Naive thymus-derived CD4-positive, alpha-beta T cell (primary cell): Measurements from ENCODE around the gene KCNC2. TPM values are rescaled to one million over a fixed set of nuclear protein-coding genes. Genes with fewer than 3 reads are reported as not detected.

Source experiments
- ATAC-seq: fragments of 150-1000 bp; cut with Tn5 transposase; 2 replicates; pipeline ENCODE4 v1.10.0; 2021; ENCODE audit warnings: mild to moderate bottlenecking, moderate library complexity
- CTCF ChIA-PET: fragments of 350-600 bp; sonication (Branson Sonifier 250); formaldehyde crosslinking; loops from one replicate; lab custom pipeline; 2021; ENCODE audit warnings: antibody characterized with exemption; lab: Charles Lee
- POLR2A ChIA-PET: fragments of 350-600 bp; sonication (Branson Sonifier 250); formaldehyde crosslinking; loops from one replicate; lab custom pipeline; 2021; ENCODE audit warnings: antibody characterized with exemption, inconsistent platforms; lab: Charles Lee
- DNase-seq, 9 donors: peaks; one replicate each; pipeline versions ENCODE4 v3.0.0 to v3.0.0-alpha.2; 2020 to 2022; ENCODE audit warnings: mixed read lengths in 1 of 9
- H3K27ac ChIP-seq: one replicate; pipeline ENCODE4 v1.7.0; 2013; ENCODE audit warnings: mild to moderate bottlenecking, low read depth, low read length, moderate library complexity
- H3K27me3 ChIP-seq, 2 donors: one replicate each; pipeline ENCODE4 v1.7.0; 2013; ENCODE audit warnings: low read length in 2 of 2, mild to moderate bottlenecking in 2 of 2, moderate library complexity in 2 of 2; ENCODE audit not compliant: control insufficient read depth in 2 of 2, insufficient read depth in 2 of 2
- H3K36me3 ChIP-seq, 3 experiments: 1 replicate in 2 of 3; 2 replicates in 1 of 3; pipeline ENCODE4 v1.7.0; 2013; ENCODE audit warnings: low read length in 3 of 3, mild to moderate bottlenecking in 3 of 3, moderate library complexity in 1 of 3; ENCODE audit not compliant: insufficient read depth in 3 of 3, control insufficient read depth in 2 of 3
- H3K4me1 ChIP-seq, 2 donors: one replicate each; pipeline ENCODE4 v1.7.0; 2013; ENCODE audit warnings: low read length in 2 of 2, mild to moderate bottlenecking in 2 of 2, moderate library complexity in 1 of 2; ENCODE audit not compliant: control insufficient read depth in 2 of 2, insufficient read depth in 2 of 2
- H3K4me3 ChIP-seq: 2 replicates; pipeline ENCODE4 v1.7.0; 2013; ENCODE audit warnings: mild to moderate bottlenecking, low read length
- H3K9me3 ChIP-seq, 3 experiments: 1 replicate in 2 of 3; 2 replicates in 1 of 3; pipeline ENCODE4 v1.7.0; 2013; ENCODE audit warnings: low read length in 3 of 3; ENCODE audit not compliant: control insufficient read depth in 2 of 3
- H3K27ac Mint-ChIP-seq, 9 donors: one replicate each; pipeline ENCODE4 v1.8.0; 2020 to 2022; ENCODE audit warnings: mixed read lengths in 9 of 9, mild to moderate bottlenecking in 8 of 9, moderate library complexity in 5 of 9, inconsistent platforms in 2 of 9
- H3K27me3 Mint-ChIP-seq, 5 donors: one replicate each; pipeline ENCODE4 v1.8.0; 2021 to 2022; ENCODE audit warnings: mixed read lengths in 5 of 5, mild to moderate bottlenecking in 1 of 5
- H3K36me3 Mint-ChIP-seq, 5 donors: one replicate each; pipeline ENCODE4 v1.8.0; 2020 to 2022; ENCODE audit warnings: mixed read lengths in 5 of 5, mild to moderate bottlenecking in 3 of 5, inconsistent platforms in 1 of 5
- H3K4me1 Mint-ChIP-seq, 7 donors: one replicate each; pipeline ENCODE4 v1.8.0; 2020 to 2022; ENCODE audit warnings: mixed read lengths in 7 of 7, mild to moderate bottlenecking in 3 of 7, inconsistent platforms in 1 of 7
- H3K4me3 Mint-ChIP-seq, 10 donors: one replicate each; pipeline ENCODE4 v1.8.0; 2020 to 2022; ENCODE audit warnings: mild to moderate bottlenecking in 10 of 10, mixed read lengths in 10 of 10, moderate library complexity in 6 of 10, inconsistent platforms in 2 of 10
- H3K9me3 Mint-ChIP-seq, 11 donors: one replicate each; pipeline ENCODE4 v1.8.0; 2020 to 2022; ENCODE audit warnings: mixed read lengths in 11 of 11, mild to moderate bottlenecking in 4 of 11, inconsistent platforms in 1 of 11, moderate library complexity in 1 of 11
- intact Hi-C, 2 donors: fragments of 100-400 bp; cut with micrococcal nuclease; formaldehyde crosslinking; loops; one replicate each; pipeline ENCODE4 v1.15.1; 2023
- polyA plus RNA-seq, 2 donors: library from polyadenylated mRNA; unstranded; fragments of 300-500 nt; fragmentation: Illumina TruSeq; gene quantifications; one replicate each; pipeline ENCODE4 v1.2.3, GENCODE V29; 2021
- total RNA-seq, 6 experiments: library from RNA in 5 of 6; stranded (reverse) in 5 of 6; gene quantifications; 1 replicate in 5 of 6; 2 replicates in 1 of 6; pipeline ENCODE4 v1.2.3 and lab custom pipeline; 2021 to 2026

The KCNC2 gene
- total and polyA plus RNA-seq, 7 experiments from 2014 or later = not detected

DNA sequence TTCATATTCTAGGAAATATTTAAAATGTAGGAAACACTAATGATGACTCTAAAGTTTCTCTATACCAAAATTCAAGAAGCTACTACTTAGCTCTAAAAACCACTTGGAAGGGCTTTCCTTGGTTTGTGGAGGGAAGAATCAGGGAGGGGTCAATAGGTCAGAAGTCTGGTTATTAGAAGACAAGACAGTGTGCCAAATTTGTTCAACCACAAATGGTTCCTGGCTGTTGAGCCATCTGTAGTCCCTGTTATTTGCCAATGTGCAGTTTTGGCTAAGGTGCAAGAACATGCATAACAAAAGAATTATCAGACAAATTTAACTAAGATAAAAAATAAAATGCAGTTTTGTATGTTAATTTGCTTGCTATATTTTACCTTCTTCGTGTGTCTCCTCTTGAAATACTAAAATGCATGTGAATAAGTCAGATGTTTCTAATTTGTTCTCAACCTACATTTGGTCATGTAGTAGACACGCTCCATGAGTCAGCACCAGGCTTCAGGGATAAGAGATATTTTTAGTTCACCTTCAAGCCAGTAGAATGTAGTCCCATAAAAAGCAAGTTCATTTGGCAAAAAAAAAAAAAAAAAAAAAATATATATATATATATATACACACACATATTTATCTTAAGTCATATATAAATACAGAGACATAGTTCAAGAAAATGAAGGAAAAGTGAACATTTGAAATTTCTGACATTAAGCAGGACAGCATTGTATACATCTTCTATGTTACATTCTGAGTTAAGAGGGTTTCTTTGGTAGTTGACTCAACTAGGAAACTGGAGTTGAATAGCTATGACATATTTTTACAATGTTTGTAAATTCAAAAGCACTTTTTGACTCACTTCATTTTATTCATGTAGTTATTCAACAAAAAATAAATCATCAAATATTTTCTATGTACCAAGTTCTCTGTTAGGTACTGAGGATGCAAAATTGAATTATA is 123.3 kb downstream of the KCNC2 start:
- DNase-seq (no peak), ATAC-seq (no peak)
- no peak overlapping the region for H3K4me3 ChIP-seq
- intact Hi-C loops = no loop called here
- Mint-ChIP-seq H3K36me3 (no peaks in the 10 kb centered on the region), H3K4me1 (no peaks in the 10 kb centered on the region), H3K27ac (no peak overlapping the region), H3K27me3 (no peaks in the 10 kb centered on the region), H3K4me3 (no peak overlapping the region), H3K9me3 (peaks cover 0 to 1% (median 0%) of the 10 kb centered on the region in 11 donors)
- H3K27me3 ChIP-seq = no peaks in the 10 kb centered on the region
- ChIA-PET CTCF (no interaction called here), POLR2A (no interaction called here)
- H3K36me3 ChIP-seq = no peaks in the 10 kb centered on the region
- no peak overlapping the region for H3K27ac ChIP-seq
- H3K4me1 ChIP-seq = no peaks in the 10 kb centered on the region
- no peaks in the 10 kb centered on the region for H3K9me3 ChIP-seq

- Histone ChIP-seq H3K4me1 (no peaks in the 10 kb centered on the region), H3K27me3 (no peaks in the 10 kb centered on the region), H3K36me3 (no peaks in the 10 kb centered on the region), H3K9me3 (no peaks in the 10 kb centered on the region), H3K27ac (no peak overlapping the region), H3K4me3 (no peak overlapping the region)
- ChIA-PET POLR2A (no interaction called here), CTCF (interaction anchor here (0.7 kb wide), 1 partner anchor 10 kb away, joined by 3 read pairs; no protein-coding TSS in a partner anchor)
- Mint-ChIP-seq H3K9me3 (peaks cover 0 to 5% (median 0%) of the 10 kb centered on the region in 11 donors), H3K4me3 (no peak overlapping the region), H3K27me3 (peaks cover 0 to 4% (median 0%) of the 10 kb centered on the region in 5 donors), H3K4me1 (no peaks in the 10 kb centered on the region), H3K27ac (no peak overlapping the region), H3K36me3 (no peaks in the 10 kb centered on the region)
- DNase-seq (no peak), ATAC-seq (no peak)
- intact Hi-C loops = no loop called here
Measured at GRCh38 chr12:75081305-75081704, 128.3 kb downstream of the KCNC2 start.

GRCh38 chr12:75080582-75080981 is 129.1 kb downstream of the KCNC2 start:
- DNase-seq = no peak
- Histone ChIP-seq H3K36me3 (no peaks in the 10 kb centered on the region), H3K9me3 (no peaks in the 10 kb centered on the region), H3K4me1 (no peaks in the 10 kb centered on the region), H3K27me3 (no peaks in the 10 kb centered on the region), H3K4me3 (no peak overlapping the region), H3K27ac (no peak overlapping the region)
- CTCF ChIA-PET = no interaction called here
- Mint-ChIP-seq H3K9me3 (peaks cover 0 to 5% (median 0%) of the 10 kb centered on the region in 11 donors), H3K4me3 (no peak overlapping the region), H3K36me3 (no peaks in the 10 kb centered on the region), H3K27ac (no peak overlapping the region), H3K27me3 (peaks cover 0 to 4% (median 0%) of the 10 kb centered on the region in 5 donors), H3K4me1 (no peaks in the 10 kb centered on the region)
- POLR2A ChIA-PET = no interaction called here
- ATAC-seq = no peak
- intact Hi-C loops = no loop called here

DNA sequence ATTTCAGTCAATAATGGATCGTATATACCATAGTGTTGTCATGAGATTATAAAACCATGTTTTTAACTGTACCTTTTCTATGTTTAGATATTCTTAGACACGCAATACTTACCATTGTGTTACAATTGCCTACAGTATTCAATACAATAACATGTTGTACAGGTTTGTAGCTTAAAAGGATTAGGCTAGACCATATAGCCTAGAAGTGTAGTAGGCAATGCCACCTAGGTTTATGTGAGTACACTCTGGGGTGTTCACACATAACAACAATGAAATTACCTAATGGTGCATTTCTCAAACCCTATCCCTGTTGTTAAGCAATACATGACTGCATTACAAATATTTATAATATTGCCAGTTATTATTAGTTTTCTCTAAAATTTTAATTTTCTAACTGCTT is 144.2 kb downstream of the KCNC2 start:
- H3K27me3 ChIP-seq = no peaks in the 10 kb centered on the region
- ATAC-seq (no peak), DNase-seq (no peak)
- H3K9me3 Mint-ChIP-seq = peaks cover 0 to 3% (median 0%) of the 10 kb centered on the region in 11 donors
- H3K27ac ChIP-seq = no peak overlapping the region
- ChIA-PET POLR2A (no interaction called here), CTCF (no interaction called here)
- H3K36me3 ChIP-seq = no peaks in the 10 kb centered on the region
- no peaks in the 10 kb centered on the region for H3K4me1 Mint-ChIP-seq
- H3K4me3 ChIP-seq = no peak overlapping the region
- H3K4me3 Mint-ChIP-seq = no peak overlapping the region
- intact Hi-C loops = no loop called here
- H3K4me1 ChIP-seq = no peaks in the 10 kb centered on the region
- no peak overlapping the region for H3K27ac Mint-ChIP-seq
- H3K9me3 ChIP-seq = no peaks in the 10 kb centered on the region
- no peaks in the 10 kb centered on the region for H3K36me3 Mint-ChIP-seq
- H3K27me3 Mint-ChIP-seq = peaks cover 0 to 6% (median 0%) of the 10 kb centered on the region in 5 donors

DNA sequence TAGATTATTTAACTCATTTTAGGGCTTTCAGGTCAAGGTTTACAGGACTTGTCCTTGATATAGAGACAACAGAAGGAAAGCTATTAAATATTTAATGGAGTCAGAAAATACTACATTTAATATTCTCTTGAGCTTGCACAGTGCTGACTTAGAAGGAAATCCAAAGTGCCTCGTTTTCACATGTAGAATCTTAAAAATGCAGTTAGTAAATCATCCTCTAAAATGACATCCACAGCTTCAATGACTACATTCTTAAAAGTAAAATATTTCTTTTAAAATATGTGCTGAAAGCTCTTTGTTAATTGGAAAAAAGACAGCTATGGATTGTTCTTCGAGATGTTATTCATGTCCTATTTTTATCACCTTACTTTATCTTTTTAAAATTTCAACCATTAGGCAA is 146.9 kb downstream of the KCNC2 start:
- no peak overlapping the region for H3K4me3 Mint-ChIP-seq
- H3K4me1 Mint-ChIP-seq = peaks cover 0 to 1% (median 0%) of the 10 kb centered on the region in 7 donors
- no peak for ATAC-seq
- H3K27me3 Mint-ChIP-seq = peaks cover 0 to 6% (median 0%) of the 10 kb centered on the region in 5 donors
- Histone ChIP-seq H3K9me3 (no peaks in the 10 kb centered on the region), H3K4me1 (no peaks in the 10 kb centered on the region), H3K27me3 (no peaks in the 10 kb centered on the region), H3K4me3 (no peak overlapping the region), H3K27ac (no peak overlapping the region), H3K36me3 (no peaks in the 10 kb centered on the region)
- intact Hi-C loops = no loop called here
- POLR2A ChIA-PET = no interaction called here
- no peaks in the 10 kb centered on the region for H3K9me3 Mint-ChIP-seq
- DNase-seq = no peak
- no peak overlapping the region for H3K27ac Mint-ChIP-seq
- CTCF ChIA-PET = interaction anchor here (0.7 kb wide), 1 partner anchor 53 kb away, joined by 4 read pairs; no protein-coding TSS in a partner anchor
- H3K36me3 Mint-ChIP-seq = no peaks in the 10 kb centered on the region

DNA sequence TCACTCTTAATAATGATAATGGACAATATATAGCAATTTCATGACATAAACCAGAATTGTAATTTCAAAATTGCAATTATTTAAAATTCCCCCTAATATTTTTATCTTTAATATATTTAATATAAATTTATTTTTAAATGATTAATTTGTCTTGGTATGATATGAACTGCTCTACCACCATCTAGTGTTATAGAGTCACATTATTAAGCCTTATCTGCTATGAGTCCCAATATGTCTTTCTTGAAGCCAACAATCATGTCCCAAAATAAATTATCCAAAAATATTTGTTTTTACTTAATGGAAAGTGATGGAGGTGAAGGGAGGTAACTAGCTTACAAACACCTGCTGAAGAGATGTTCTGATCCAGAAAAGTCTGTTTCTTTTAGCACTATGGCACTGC is 151.4 kb downstream of the KCNC2 start:
- ChIA-PET CTCF (no interaction called here), POLR2A (interaction anchor here (0.7 kb wide), 1 partner anchor 557 kb away, joined by 3 read pairs; no protein-coding TSS in a partner anchor)
- Histone ChIP-seq H3K9me3 (no peaks in the 10 kb centered on the region), H3K4me1 (no peaks in the 10 kb centered on the region), H3K27me3 (no peaks in the 10 kb centered on the region), H3K4me3 (no peak overlapping the region), H3K36me3 (no peaks in the 10 kb centered on the region), H3K27ac (no peak overlapping the region)
- Mint-ChIP-seq H3K4me1 (peaks cover 0 to 1% (median 0%) of the 10 kb centered on the region in 7 donors), H3K4me3 (no peak overlapping the region), H3K9me3 (no peaks in the 10 kb centered on the region), H3K27ac (no peak overlapping the region), H3K36me3 (no peaks in the 10 kb centered on the region), H3K27me3 (peaks cover 0 to 6% (median 0%) of the 10 kb centered on the region in 5 donors)
- intact Hi-C loops = no loop called here
- DNase-seq (no peak), ATAC-seq (no peak)
